ENCODE data around the gene SUGP1.
A peak's percentile ranks its signal among the peaks of the same experiment; 100 is the strongest.

SUGP1 gene

GRCh38 chr19:19341026-19341425 is 20.7 kb upstream of the SUGP1 start:
- DNase-seq: no peak

GRCh38 chr19:19338082-19338481 is 17.8 kb upstream of the SUGP1 start:
- DNase-seq: no peak

- no peak for DNase-seq
Measured at GRCh38 chr19:19337120-19337519, 16.8 kb upstream of the SUGP1 start.

GRCh38 chr19:19336597-19336996 is 16.3 kb upstream of the SUGP1 start:
- no peak for DNase-seq

- no peak for DNase-seq
Measured at GRCh38 chr19:19335408-19336158, 15.3 kb upstream of the SUGP1 start.

- no peak for DNase-seq
Measured at GRCh38 chr19:19334989-19335344, 14.7 kb upstream of the SUGP1 start.

- DNase-seq: no peak
Measured at GRCh38 chr19:19334063-19334988, 14.0 kb upstream of the SUGP1 start.

GRCh38 chr19:19329126-19329525 is 8.8 kb upstream of the SUGP1 start:
- DNase-seq: peak; percentile 15

- no peak for DNase-seq
Measured at GRCh38 chr19:19327672-19328071, 7.4 kb upstream of the SUGP1 start.

- no peak for DNase-seq
Measured at GRCh38 chr19:19324059-19324770, 3.9 kb upstream of the SUGP1 start.

- DNase-seq: peak; percentile 48
Measured at GRCh38 chr19:19321141-19321577, 850 bp upstream of the SUGP1 start.

- DNase-seq: peak; percentile 48
Measured at GRCh38 chr19:19319732-19320360, 463 bp downstream of the SUGP1 start.

GRCh38 chr19:19316082-19316481 is 4.2 kb downstream of the SUGP1 start:
- DNase-seq: no peak

GRCh38 chr19:19315444-19315843 is 4.9 kb downstream of the SUGP1 start:
- DNase-seq: peak; percentile 20

GRCh38 chr19:19308373-19308772 is 11.9 kb downstream of the SUGP1 start:
- no peak for DNase-seq

- no peak for DNase-seq
Measured at GRCh38 chr19:19306191-19306590, 14.1 kb downstream of the SUGP1 start.

GRCh38 chr19:19305696-19306095 is 14.6 kb downstream of the SUGP1 start:
- no peak for DNase-seq

GRCh38 chr19:19305066-19305465 is 15.2 kb downstream of the SUGP1 start:
- DNase-seq: no peak

- DNase-seq: peak; percentile 54
Measured at GRCh38 chr19:19304186-19304965, 15.9 kb downstream of the SUGP1 start.

- DNase-seq: no peak
Measured at GRCh38 chr19:19303411-19303810, 16.9 kb downstream of the SUGP1 start.

- no peak for DNase-seq
Measured at GRCh38 chr19:19300613-19301012, 19.7 kb downstream of the SUGP1 start.

- DNase-seq: no peak
Measured at GRCh38 chr19:19297759-19298158, 22.6 kb downstream of the SUGP1 start.

Measured in hematopoietic multipotent progenitor cell treated with erythropoietin and hydrocortisone succinate and interleukin-3 and kit ligand, for 6 days (in vitro differentiated cells).